Stimulated activated CD4-positive, alpha-beta T cell treated with anti-CD3 and anti-CD28 coated beads, Interleukin-4, amount 100 ng/mL, for 1 hour (primary cell): ENCODE results near the gene KPNA6.
A peak's percentile ranks its signal among the peaks of the same experiment; 100 is the strongest.
"Not testable (repeated sequence)": the region's sequence is repeated elsewhere in the genome, so short reads cannot be mapped to it uniquely, and the experiment has no call there.

Source experiments
- DNase-seq: peaks from one replicate; pipeline ENCODE4 v3.0.0-alpha.2; 2020

The KPNA6 gene

DNA sequence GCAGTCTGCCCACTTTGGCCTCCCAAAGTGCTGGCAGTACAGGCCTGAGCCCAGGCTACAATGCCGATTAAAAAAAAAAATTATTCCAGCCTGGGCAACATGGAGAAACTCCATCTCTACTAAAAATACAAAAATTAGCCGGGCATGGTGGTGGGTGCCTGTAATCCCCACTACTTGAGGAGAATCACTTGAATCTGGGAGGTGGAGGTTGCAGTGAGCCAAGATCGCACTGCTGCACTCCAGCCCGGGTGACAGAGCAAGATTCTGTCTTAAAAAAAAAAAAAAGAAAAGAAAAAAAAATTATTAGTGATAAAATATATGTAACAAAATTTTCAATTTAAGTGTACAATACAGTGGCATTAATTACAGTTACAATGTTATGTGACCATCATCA is 35.4 kb downstream of the KPNA6 start:
- DNase-seq: not testable (repeated sequence)

DNA sequence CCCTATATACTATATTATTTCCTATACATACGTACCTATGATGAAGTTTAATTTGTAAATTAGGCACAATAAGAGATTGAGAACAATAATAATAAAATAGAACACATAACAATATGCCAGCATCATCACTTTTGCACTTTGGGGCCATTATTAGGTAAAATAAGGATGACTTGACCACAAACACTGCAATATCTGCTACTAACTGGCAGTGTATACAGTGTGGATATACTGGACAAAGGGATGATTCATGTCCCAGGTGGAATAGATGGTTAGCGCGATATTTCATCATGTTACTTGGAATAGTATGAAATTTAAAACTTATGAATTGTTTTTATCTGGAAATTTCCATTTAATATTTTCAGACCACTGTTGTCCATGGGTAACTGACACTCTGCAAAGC is 36.2 kb downstream of the KPNA6 start:
- DNase-seq: no peak

DNA sequence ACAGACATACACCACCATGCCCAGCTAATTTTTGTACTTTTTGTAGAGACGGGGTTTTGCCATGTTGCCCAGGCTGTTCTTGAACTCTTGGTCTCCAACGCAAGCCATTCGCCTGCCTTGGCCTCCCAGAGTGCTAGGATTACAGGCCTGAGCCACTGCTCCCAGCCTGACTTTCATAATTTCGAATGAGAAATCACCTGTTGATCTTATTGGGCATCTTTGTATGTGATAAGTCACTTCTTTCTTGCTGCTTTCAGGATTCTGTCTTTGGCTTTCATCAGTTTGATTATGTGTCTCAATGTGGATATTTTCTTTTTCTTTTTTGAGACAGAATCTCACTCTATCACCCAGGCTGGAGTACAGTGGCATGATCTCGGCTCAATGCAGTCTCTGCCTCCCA is 39.9 kb downstream of the KPNA6 start:
- DNase-seq: not testable (repeated sequence)

GRCh38 chr1:32150847-32151246 is 43.0 kb downstream of the KPNA6 start:
- no peak for DNase-seq

GRCh38 chr1:32151319-32151787 is 43.5 kb downstream of the KPNA6 start:
- DNase-seq: no peak

DNA sequence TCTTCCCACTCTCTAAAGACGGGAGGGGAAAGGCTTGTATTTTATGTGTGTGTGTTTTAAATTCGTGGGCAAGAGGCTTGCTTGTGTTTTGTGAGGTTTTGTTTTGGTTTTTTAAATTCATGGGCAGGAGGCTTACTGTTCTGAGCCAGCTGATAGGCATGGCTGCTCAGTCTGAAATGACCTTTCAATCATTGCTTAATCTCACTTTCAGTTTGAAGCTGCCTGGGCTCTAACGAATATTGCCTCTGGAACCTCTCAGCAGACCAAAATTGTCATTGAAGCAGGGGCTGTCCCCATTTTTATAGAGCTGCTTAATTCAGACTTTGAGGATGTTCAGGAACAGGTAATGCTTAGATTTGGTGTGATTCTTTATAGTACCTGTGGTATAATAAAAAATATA is 51.3 kb downstream of the KPNA6 start:
- no peak for DNase-seq

DNA sequence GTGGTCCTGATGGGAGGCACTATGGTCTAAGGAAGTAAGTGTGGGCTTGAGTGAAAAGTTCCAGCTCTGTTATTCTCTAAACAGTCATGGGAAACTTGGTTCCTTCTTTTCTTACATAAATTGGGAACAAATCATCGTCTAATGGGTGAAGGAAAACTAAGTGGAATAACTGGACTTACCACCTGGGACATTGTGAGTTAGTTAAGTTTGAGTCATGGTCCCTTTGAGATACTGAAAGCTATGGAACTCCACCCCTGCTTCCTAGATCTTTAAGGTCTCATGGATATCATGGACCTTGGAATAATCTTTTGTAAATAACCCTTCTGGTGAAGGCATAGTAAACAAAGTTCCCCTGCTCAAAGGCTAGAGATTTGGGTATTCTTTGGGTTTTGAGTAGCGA is 55.5 kb downstream of the KPNA6 start:
- DNase-seq: no peak

GRCh38 chr1:32165633-32166032 is 57.8 kb downstream of the KPNA6 start:
- DNase-seq: not testable (repeated sequence)

DNA sequence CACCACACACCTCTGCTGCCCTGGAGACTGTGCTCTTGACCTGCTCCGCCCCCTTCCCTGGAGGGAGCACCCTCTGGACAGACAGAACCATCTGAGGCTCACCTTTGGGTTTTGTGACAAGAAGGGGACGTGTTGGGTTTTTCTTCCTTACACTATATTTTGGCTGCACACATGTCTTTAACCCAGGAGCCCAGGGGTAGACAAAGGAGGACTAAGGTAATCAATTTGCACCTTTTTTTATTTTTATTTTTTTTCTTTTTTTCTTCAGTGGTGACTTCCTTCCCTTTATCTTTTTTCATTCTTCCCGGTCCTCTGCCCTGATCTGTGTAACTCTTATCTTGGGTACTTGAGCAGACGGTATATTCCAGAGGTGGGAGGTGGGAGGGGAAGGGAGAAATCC is 63.1 kb downstream of the KPNA6 start:
- no peak for DNase-seq

- no peak for DNase-seq
Measured at GRCh38 chr1:32172621-32173245, 64.9 kb downstream of the KPNA6 start.

- no peak for DNase-seq
Measured at GRCh38 chr1:32178380-32179192, 70.7 kb downstream of the KPNA6 start.

GRCh38 chr1:32179193-32179442 is 71.3 kb downstream of the KPNA6 start:
- no peak for DNase-seq

- peak; percentile 89 for DNase-seq
Measured at GRCh38 chr1:32179443-32180185, 71.8 kb downstream of the KPNA6 start, which contains the start of gene TXLNA. TXLNA (plus strand) TSS chr1:32179675; CDS start chr1:32180346, 671 bp downstream.

GRCh38 chr1:32180186-32181060 is 72.6 kb downstream of the KPNA6 start:
- peak; percentile 25 for DNase-seq

DNA sequence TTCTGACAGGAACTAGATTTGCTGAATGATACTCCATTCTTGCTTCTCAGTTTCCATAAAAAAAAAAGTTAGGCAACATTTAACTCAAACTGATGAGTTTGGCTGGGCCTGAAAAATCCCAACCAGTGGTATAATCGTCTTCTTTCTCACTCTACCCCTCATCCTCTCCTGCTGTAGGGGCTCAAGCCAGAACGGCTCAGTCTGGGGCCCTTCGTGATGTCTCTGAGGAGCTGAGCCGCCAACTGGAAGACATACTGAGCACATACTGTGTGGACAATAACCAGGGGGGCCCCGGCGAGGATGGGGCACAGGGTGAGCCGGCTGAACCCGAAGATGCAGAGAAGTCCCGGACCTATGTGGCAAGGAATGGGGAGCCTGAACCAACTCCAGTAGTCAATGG is 73.2 kb downstream of the KPNA6 start:
- no peak for DNase-seq

DNA sequence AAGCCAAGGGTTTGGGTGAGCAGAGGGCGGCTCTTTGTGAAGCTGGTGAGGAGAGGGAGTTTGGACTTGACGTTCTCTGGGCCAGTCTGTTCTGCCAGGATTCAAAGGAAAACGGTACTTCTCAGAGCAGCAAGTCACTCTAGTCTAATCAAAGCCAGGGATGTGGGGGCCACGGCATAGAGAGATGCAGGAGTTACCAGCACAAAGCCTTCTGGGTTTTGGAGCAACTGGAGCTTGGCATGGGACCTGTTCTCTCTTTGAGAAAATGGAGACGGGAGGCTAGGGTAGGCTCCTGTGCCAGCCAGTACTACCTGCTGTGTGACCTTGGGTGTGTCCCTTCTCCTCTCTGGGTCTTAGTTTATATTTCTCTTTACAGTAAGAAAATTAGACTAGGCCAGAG is 73.7 kb downstream of the KPNA6 start:
- DNase-seq: no peak

DNA sequence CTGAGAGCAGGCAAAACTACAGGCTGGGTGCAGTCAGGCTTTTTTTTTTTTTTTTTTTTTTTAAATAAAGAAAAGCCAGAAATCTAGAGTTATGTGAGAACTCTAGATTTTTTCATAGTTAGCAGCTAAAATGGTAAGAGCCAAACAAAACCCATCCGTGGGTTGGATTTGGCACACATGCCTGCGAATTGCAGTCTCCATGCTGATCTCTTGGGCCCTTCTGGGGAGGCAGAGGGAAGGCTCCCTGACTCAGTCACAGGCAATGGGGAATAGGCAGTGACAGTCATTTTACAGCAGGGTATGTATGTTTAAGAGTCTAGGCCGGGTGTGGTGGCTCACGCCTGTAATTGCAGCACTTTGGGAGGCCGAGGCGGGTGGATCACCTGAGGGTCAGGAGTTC is 74.2 kb downstream of the KPNA6 start:
- DNase-seq: no peak

DNA sequence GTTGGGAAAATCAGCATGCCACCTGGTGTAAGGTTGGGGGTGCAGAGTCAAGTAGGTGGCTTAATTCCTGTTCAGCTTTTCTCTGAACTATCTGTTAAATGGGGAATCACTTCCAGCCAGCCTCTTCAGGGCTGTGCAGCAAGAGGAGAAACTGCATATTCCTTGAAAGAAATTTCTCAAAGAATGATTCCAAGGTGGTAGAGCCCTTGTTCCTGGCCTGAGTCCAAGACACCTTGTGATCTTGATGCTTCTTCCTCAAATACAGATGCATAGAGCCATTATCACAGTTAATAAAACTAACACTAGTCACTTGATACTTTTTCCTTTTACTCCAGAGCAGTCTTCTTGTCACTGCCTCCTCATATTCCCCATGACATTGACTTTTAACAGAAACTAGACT is 76.8 kb downstream of the KPNA6 start:
- no peak for DNase-seq

DNA sequence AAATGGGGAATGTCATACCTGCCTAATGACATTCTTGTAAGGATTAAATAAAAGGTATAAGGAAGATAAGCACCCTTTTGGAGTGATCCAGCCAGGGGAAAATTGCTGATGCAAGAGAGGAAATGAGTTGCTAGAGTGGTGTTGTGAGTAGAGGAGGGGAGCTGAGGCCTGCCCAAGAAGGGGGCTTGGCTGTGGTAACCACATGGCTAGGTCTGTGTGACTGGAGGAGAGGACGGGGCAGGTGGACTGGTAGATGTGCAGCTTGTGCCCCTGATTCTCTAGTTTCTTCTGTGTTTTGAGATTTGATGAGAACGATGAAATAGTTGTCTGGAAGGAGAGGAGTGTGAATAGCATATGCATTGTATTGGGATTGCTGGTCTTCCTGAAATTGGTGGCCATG is 78.2 kb downstream of the KPNA6 start:
- DNase-seq: no peak

DNA sequence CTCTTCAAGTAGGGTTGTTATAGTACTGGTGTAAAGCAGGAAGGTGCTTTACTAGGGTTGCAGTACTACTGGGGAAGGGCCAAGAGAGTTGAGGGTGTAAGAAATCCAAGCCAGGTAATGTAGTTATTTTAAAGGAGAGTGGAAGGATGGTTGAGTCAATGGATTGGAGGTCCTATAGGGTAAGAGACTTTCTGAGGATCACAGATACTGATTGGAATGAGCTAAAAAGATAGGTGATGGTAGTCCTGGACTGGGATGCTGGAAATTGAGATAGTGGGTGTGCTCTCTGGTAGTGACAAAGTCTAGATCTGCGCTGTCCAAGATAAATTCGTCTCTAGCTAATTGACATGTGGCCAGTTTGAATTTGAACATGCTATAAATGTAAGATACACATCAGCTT is 78.6 kb downstream of the KPNA6 start:
- no peak for DNase-seq

GRCh38 chr1:32187850-32188249 is 80.0 kb downstream of the KPNA6 start:
- DNase-seq: no peak

- DNase-seq: no peak
Measured at GRCh38 chr1:32192220-32192948, 84.5 kb downstream of the KPNA6 start.
